Measurements from ENCODE around the gene COX7C.

The COX7C gene

GRCh38 chr5:86664173-86664572 is 46.4 kb downstream of the COX7C start:
- FAIRE-seq = no peak
- DNase-seq (ENCODE audit: insufficient read length, low spot score) = no peak
- TF ChIP-seq POLR2AphosphoS5 (IDR thresholded peaks at IDR 0.05; ENCODE audit: low read depth, low read length) = no peak
- TF ChIP-seq SPI1 (IDR thresholded peaks at IDR 0.05; ENCODE audit: low read depth, low read length) = no peak
- TF ChIP-seq POLR2A (IDR thresholded peaks at IDR 0.05; ENCODE audit: low read depth, low read length) = no peak
- no peak for TF ChIP-seq POU2F2 (IDR thresholded peaks at IDR 0.05; ENCODE audit: low read depth, low read length)
- TF ChIP-seq TAF1 (IDR thresholded peaks at IDR 0.05; ENCODE audit: low read depth, low read length) = no peak
- no peak for TF ChIP-seq PAX5 (IDR thresholded peaks at IDR 0.05; ENCODE audit: insufficient read depth, low read length, severe bottlenecking)

GRCh38 chr5:86665984-86666760 is 48.4 kb downstream of the COX7C start:
- DNase-seq (ENCODE audit: insufficient read length, low spot score) (no peak), FAIRE-seq (no peak)
- TF ChIP-seq POU2F2 (IDR thresholded peaks at IDR 0.05; ENCODE audit: low read depth, low read length) (no peak), TAF1 (IDR thresholded peaks at IDR 0.05; ENCODE audit: low read depth, low read length) (no peak), POLR2A (IDR thresholded peaks at IDR 0.05; ENCODE audit: low read depth, low read length) (no peak), SPI1 (IDR thresholded peaks at IDR 0.05; ENCODE audit: low read depth, low read length) (no peak), PAX5 (IDR thresholded peaks at IDR 0.05; ENCODE audit: insufficient read depth, low read length, severe bottlenecking) (no peak), POLR2AphosphoS5 (IDR thresholded peaks at IDR 0.05; ENCODE audit: low read depth, low read length) (no peak)

GRCh38 chr5:86666981-86667380 is 49.2 kb downstream of the COX7C start:
- FAIRE-seq (no peak), DNase-seq (ENCODE audit: insufficient read length, low spot score) (no peak)
- TF ChIP-seq TAF1 (IDR thresholded peaks at IDR 0.05; ENCODE audit: low read depth, low read length) = no peak
- no peak for TF ChIP-seq POLR2AphosphoS5 (IDR thresholded peaks at IDR 0.05; ENCODE audit: low read depth, low read length)
- TF ChIP-seq SPI1 (IDR thresholded peaks at IDR 0.05; ENCODE audit: low read depth, low read length) = no peak
- TF ChIP-seq POLR2A (IDR thresholded peaks at IDR 0.05; ENCODE audit: low read depth, low read length) = no peak
- no peak for TF ChIP-seq PAX5 (IDR thresholded peaks at IDR 0.05; ENCODE audit: insufficient read depth, low read length, severe bottlenecking)
- no peak for TF ChIP-seq POU2F2 (IDR thresholded peaks at IDR 0.05; ENCODE audit: low read depth, low read length)

Measured in GM12891 (cell line).